HG02571 (cell line): ENCODE measurements around the gene DDO.

Source experiments
- ATAC-seq: cut with Tn5 transposase; IDR thresholded peaks from one replicate; pipeline ENCODE4 v1.9.1; 2021; ENCODE audit warnings: mild to moderate bottlenecking, moderate library complexity; ENCODE audit not compliant: unreplicated experiment

The DDO gene

DNA sequence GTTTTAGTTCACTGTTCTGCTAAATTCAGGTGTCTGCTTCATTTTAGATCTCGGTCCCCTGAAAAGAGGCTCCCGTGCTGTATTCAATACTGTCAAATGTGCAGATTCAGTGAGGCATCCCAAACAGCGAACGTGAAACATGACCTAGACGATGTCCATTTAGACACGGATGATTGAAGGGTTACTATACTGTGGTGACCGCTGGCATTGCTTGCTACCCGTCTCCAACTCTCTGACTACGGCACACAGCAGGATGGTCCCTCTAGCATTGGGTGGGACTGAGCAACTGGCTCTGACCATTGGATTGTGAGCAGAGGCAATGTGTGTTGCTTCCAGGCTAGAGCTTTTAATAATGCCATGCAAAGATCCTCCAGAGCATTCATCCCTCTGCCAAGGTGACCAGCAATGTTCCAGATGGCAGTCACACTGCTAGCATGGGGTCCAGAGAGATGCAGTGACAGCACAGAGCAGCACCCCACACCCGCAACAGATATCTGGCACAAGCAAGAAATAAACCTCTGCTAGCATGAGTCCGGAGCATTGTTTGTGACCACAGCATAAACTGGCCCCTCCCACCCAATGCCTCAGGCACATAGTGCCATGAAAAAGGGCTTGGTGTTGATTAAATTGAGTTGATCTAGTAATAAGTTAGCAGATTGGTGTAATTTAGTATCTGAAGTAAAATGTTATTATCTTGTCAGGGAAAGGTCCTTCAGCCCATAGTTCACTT lies 66.2 kb downstream of the DDO start:
- no peak for ATAC-seq

DNA sequence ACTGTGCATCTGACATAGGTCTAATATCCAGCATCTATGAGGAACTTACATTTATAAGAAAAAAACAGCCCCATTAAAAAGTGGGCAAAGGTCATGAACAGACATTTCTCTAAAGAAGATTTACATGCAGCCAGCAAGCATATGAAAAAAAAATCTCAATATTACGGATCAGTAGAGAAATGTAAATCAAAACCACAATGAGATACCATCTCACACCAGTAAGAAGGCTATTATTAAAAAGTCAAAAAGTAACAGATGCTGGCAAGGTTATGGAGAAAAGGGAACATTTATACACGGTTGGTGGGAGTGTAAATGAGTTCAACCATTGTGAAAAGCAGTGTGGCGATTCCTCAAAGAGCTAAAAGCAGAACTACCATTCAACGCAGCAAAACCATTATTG lies 70.3 kb downstream of the DDO start:
- ATAC-seq, result no peak

DNA sequence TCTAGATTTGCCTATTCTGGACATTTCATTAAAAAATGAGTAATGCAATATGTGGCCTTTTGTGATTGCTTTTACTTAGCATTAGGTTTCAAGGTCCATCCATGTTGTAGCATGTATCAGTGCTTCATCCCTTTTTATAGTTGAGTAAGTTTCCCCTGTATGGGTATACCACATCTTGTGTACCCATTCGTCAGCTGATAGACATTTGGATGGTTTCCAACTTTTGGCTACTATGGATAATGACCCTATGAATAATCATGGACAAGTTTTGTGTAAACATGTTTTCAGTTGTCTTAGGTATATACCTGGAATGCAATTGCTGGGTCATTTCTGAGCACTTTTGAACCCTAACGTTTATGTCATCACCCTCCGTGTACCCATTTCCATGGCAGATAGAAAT lies 72.6 kb downstream of the DDO start:
- no peak for ATAC-seq
